Kidney tubule cell (primary cell): ENCODE data around the gene MCM3.

Experiments
- DNase-seq: peaks from one replicate; pipeline ENCODE4 v3.0.0-alpha.2; 2018; ENCODE audit warnings: low spot score

MCM3 gene

GRCh38 chr6:52284460-52285176 lies at the start of gene MCM3:
Gene MCM3 (minus strand): TSS chr6:52284742. CDS start chr6:52284674, 68 bp downstream.
- DNase-seq = peak; percentile 100

- DNase-seq = no peak
These were observed 49.3 kb upstream of the MCM3 start for GRCh38 chr6:52333840-52334200.

GRCh38 chr6:52331793-52332457 lies 47.4 kb upstream of the MCM3 start:
- DNase-seq = no peak

GRCh38 chr6:52330470-52330869 lies 45.9 kb upstream of the MCM3 start:
- no peak for DNase-seq

- DNase-seq = no peak
These were observed 44.2 kb upstream of the MCM3 start for GRCh38 chr6:52328729-52329128.

- no peak for DNase-seq
These were observed 43.7 kb upstream of the MCM3 start for GRCh38 chr6:52328303-52328662.

GRCh38 chr6:52326540-52327364 lies 42.2 kb upstream of the MCM3 start:
- peak; percentile 76 for DNase-seq

GRCh38 chr6:52325695-52326471 lies 41.3 kb upstream of the MCM3 start:
- no peak for DNase-seq

GRCh38 chr6:52324189-52324588 lies 39.6 kb upstream of the MCM3 start:
- no peak for DNase-seq

GRCh38 chr6:52317841-52318581 lies 33.5 kb upstream of the MCM3 start:
- DNase-seq = peak; percentile 52

- no peak for DNase-seq
These were observed 32.7 kb upstream of the MCM3 start for GRCh38 chr6:52317211-52317610.

- DNase-seq = no peak
These were observed 30.2 kb upstream of the MCM3 start for GRCh38 chr6:52314752-52315151.

- DNase-seq = no peak
These were observed 27.9 kb upstream of the MCM3 start for GRCh38 chr6:52312461-52312860.

GRCh38 chr6:52310932-52311331 lies 26.4 kb upstream of the MCM3 start:
- no peak for DNase-seq

- no peak for DNase-seq
These were observed 23.4 kb upstream of the MCM3 start for GRCh38 chr6:52307900-52308372.

GRCh38 chr6:52306972-52307870 lies 22.7 kb upstream of the MCM3 start:
- DNase-seq = no peak

GRCh38 chr6:52305948-52306767 lies 21.6 kb upstream of the MCM3 start:
- DNase-seq = no peak

- DNase-seq = peak; percentile 33
These were observed 20.9 kb upstream of the MCM3 start for GRCh38 chr6:52305411-52305810.

GRCh38 chr6:52304983-52305390 lies 20.4 kb upstream of the MCM3 start:
- DNase-seq = peak; percentile 49
